HG03159 (cell line): ENCODE measurements around the gene PAIP1.
"Not testable (repeated sequence)": the region's sequence is repeated elsewhere in the genome, so short reads cannot be mapped to it uniquely, and the experiment has no call there.

Experiments used
- ATAC-seq: cut with Tn5 transposase; IDR thresholded peaks from one replicate; pipeline ENCODE4 v1.9.1; 2021; ENCODE audit warnings: mild to moderate bottlenecking, moderate library complexity; ENCODE audit not compliant: unreplicated experiment

PAIP1 gene

GRCh38 chr5:43556857-43557542 is at the start of gene PAIP1:
PAIP1 (minus strand) TSS chr5:43557077; CDS start chr5:43556846, 231 bp downstream.
- ATAC-seq: peak; percentile 70

GRCh38 chr5:43606351-43606750 is 49.5 kb upstream of the PAIP1 start:
- ATAC-seq: no peak

GRCh38 chr5:43604699-43605098 is 47.8 kb upstream of the PAIP1 start:
- no peak for ATAC-seq

DNA sequence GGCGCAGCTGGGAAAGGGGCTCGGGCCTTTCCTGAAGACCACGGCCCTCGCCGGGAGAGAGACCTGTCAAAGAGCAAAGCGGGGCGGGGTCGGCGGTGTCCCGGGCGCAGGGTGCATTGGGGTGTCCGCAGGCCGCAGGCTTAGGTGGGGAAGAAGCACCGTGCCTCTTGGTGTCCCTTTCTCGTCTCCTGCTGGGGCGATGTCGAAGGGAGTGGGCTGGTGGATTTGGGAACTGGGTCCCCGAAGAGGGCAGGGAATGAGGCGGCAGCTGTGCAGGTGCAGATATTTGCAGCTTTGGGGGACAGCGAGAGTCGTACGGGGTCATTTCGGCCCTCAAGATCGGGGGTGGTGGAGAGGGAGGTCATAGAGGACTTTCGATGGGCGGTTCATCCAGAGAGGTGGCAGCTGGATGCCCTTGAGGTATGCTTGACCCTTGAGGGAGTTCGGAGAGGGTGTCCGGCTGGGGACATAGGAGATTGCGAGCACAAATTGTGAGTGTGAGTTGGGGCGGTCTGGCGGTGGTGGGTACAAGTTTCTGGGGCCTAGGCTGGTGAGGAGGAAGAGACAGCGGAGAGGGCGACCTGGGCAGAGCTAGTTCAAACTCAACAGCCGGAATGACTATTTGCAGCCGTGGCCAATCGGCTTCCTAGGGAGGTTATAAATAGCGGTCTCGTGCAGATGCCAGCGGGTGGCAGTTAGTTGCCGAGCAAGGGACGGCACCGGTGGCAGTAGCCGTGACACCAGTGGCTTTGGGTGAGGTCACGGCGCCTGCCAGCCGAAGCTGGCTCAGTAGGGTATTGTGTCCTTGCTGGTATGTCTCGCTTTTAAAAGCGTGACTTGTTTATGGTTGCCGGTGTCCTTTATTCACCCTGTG is 46.7 kb upstream of the PAIP1 start:
- ATAC-seq: peak; percentile 46

DNA sequence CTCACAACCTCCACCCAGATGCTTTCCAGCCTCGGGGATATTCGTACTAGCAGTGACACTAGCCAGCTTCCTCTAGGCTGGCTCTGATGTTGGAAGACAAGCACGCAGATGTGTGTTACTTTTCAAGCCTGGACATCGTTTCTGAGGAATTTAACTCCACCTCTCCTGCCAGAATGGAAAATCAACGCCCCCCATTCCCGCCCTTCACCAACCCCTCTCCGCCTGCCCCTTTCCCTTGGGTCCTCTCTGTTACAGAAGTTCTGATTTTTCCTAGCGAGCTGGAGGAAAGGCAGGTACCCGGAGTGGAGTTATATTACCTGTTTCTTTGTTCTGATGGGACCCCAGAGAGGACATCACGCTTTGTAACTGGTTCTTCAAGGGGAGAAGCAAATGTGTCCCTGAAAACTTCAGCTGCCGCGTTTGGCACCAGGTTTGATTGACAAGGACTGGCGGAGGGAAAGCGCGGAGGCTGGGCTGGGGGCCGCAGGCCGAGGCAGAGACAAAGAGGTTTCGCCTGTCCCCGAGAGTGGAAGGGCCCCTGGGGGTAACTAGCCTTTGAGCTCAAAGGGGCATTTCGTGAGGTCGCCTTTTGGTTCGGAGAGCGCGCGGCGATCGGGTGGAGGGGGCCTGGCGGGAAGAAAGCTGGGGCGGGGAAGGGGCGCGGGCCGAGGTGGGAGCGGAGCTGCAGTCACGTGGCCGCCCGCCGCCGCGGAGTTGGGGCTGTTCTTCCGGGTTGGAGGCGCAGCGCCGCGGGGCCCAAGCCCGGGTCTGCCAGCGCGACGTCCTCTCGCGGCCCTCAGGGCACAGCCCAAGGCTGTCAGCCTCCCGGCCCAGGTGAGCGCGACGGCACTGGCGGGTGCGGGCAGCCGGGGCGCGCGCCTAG is 45.8 kb upstream of the PAIP1 start, which contains the start of gene NNT:
TSS of gene NNT (plus strand) at position 720 of the 883 bp plus-strand sequence. CDS start 6,016 bp downstream, outside the sequence.
- ATAC-seq: peak; percentile 80

GRCh38 chr5:43601454-43602260 is 44.8 kb upstream of the PAIP1 start:
- ATAC-seq: peak; percentile 31

DNA sequence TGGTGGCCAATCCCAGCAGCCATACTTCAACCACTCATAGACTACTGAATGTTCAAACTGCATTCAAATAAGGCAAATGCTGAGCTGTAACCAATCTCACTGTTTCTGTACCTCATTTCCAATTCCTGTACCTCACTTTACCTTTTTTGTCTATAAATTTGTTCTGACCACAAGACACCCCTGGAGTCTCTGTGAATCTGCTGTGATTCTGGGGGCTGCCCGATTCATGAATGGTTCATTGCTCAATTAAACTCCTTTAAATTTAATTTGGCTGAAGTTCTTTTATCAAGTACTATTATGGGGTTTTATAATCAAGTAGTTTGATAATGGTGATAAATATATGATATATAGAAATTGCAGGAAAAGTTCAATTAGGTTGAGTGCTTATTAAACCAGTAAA is 42.0 kb upstream of the PAIP1 start:
- not testable (repeated sequence) for ATAC-seq

DNA sequence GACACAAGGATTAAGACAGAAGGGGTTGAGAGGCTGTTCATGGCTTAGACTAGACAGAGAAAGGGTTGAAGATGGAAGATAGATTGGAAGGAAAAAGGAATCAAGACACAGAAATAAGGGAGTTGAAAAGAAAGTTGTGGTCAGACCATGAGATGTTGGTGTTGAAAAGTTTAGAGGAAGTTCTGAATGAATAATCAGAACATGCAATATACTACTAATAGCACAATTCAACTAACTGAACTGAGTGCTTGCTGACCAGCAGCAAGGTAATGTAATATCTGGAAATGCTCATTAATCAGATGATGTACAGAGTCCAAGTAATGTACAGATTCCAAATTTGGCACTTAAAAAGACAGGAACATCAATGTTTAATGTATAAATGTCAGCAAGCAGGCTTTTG is 35.5 kb upstream of the PAIP1 start:
- ATAC-seq: no peak

- no peak for ATAC-seq
Measured at GRCh38 chr5:43590700-43591099, 33.8 kb upstream of the PAIP1 start.

- ATAC-seq: no peak
Measured at GRCh38 chr5:43589310-43589709, 32.4 kb upstream of the PAIP1 start.

- no peak for ATAC-seq
Measured at GRCh38 chr5:43588842-43589241, 32.0 kb upstream of the PAIP1 start.

- no peak for ATAC-seq
Measured at GRCh38 chr5:43584166-43584699, 27.4 kb upstream of the PAIP1 start.

- no peak for ATAC-seq
Measured at GRCh38 chr5:43583724-43584123, 26.8 kb upstream of the PAIP1 start.

GRCh38 chr5:43582082-43583005 is 25.5 kb upstream of the PAIP1 start:
- no peak for ATAC-seq

DNA sequence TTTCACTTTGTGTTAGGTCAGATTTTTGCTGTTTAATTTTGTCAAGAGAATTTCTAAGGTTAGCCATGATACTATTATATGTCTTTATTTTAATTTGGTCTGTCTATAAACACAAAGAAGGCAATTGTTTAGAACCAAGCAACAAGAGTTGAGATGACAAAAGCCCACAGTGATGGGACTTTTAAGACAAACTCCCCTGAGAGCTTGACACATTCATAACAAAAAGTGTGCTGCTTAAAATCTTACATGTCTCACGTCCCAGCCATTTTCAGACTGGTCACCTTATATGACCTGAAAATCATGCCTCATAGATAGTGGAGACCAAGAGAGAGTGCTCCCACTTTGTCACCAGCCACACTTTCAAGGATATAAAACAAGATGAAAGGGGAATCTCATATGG is 24.5 kb upstream of the PAIP1 start:
- ATAC-seq: no peak

DNA sequence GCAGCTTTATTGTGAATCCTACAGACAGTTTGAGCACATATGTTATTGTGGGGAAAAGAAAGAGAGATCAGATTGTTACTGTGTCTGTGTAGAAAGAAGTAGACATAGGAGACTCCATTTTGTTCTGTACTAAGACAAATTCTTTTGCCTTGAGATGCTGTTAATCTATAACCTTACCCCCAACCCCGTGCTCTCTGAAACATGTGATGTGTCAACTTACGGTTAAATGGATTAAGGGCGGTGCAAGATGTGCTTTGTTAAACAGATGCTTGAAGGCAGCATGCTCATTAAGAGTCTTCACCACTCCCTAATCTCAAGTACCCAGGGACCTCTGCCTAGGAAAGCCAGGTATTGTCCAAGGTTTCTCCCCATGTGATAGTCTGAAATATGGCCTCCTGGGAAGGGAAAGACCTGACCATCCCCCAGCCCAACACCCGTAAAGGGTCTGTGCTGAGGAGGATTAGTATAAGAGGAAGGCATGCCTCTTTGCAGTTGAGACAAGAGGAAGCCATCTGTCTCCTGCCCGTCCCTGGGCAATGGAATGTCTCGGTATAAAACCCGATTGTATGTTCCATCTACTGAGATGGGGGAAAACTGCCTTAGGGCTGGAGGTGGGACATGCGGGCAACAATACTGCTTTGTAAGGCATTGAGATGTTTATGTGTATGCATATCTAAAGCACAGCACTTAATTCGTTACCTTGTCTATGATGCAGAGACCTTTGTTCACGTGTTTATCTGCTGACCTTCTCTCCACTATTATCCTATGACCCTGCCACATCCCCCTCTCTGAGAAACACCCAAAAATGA is 23.7 kb upstream of the PAIP1 start:
- ATAC-seq: not testable (repeated sequence)

- ATAC-seq: no peak
Measured at GRCh38 chr5:43573058-43573457, 16.2 kb upstream of the PAIP1 start.

GRCh38 chr5:43572357-43572756 is 15.5 kb upstream of the PAIP1 start:
- no peak for ATAC-seq
